ENCODE results near the gene ZCCHC14. TPM values are rescaled to one million over a fixed set of nuclear protein-coding genes. Genes with fewer than 3 reads are reported as not detected.
A peak's percentile ranks its signal among the peaks of the same experiment; 100 is the strongest.
"Not testable (repeated sequence)": the region's sequence is repeated elsewhere in the genome, so short reads cannot be mapped to it uniquely, and the experiment has no call there.

The ZCCHC14 gene
- total RNA-seq, 1 donor from 2014 or later = 28.4 TPM

- DNase-seq (ENCODE audit: low spot score) (no peak), ATAC-seq (no peak)
- intact Hi-C loops (cut with DNase I) = no loop called here
These were observed 33.6 kb upstream of the ZCCHC14 start for GRCh38 chr16:87526238-87526947.

DNA sequence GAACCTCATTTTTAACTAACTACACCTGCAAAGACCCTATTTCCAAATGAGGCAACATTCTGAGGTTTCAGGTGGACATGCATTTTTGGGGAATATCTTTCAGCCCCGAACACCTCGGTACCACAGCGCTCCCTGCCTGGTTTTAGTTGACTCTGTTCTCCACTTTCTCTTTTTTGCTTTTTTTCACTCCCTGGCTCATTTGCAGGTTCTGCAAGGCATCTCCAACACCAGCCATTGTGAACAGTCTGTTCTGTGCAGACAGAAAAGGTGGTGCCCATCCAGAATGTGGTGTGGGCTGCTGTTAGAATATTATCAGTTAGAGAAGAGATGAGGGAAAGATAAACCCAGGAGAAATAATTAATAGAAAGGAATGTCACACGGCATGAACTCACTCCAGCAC is 32.5 kb upstream of the ZCCHC14 start:
- DNase-seq (ENCODE audit: low spot score) (no peak), ATAC-seq (no peak)
- intact Hi-C loops (cut with DNase I) = no loop called here

DNA sequence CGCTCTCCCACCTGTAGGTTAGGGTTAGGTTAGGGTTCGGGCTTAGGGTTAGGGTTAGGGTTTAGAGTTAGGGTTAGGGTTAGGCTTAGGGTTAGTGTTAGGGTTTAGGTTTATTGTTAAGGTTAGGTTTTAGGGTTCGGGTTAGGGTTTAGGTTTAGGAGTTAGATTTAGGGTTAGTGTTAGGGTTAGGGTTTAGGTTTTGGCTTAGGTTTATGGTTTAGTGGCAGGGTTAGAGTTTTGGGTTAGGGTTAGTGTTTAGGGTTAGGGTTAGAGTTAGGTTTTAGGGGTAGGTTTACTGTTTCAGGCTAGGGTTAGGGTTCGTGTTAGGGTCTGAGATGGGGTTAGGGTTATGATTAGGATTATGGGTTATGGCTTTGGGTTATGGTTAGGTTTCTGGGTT is 31.6 kb upstream of the ZCCHC14 start:
- DNase-seq (ENCODE audit: low spot score) = no peak
- no peak for ATAC-seq
- intact Hi-C loops (cut with DNase I) = no loop called here

GRCh38 chr16:87523605-87524004 is 30.8 kb upstream of the ZCCHC14 start:
- intact Hi-C loops (cut with DNase I); DNase-seq (ENCODE audit: low spot score); ATAC-seq: not testable (repeated sequence)

GRCh38 chr16:87521764-87522163 is 28.9 kb upstream of the ZCCHC14 start:
- DNase-seq (ENCODE audit: low spot score); intact Hi-C loops (cut with DNase I); ATAC-seq: not testable (repeated sequence)

DNA sequence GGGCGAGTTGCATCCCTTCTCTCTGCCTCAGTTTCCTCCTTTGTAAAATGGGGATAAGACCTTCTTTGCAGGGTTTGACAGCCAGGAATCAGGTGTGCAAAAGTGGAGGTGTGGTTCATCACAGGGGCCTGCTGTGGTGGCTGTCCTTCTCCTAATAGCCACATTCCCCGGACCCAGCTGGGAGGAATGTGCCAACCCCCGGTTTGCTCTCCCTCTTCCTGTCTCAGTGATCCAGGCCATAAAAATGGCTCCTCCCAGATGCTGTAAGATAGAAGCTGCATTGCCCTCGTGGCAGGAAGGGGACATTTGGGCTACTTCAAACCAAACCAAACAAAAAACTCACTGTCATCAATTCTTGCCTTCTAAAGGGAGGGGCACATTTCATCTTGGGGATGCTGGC is 26.3 kb upstream of the ZCCHC14 start:
- DNase-seq (ENCODE audit: low spot score); ATAC-seq; intact Hi-C loops (cut with DNase I): not testable (repeated sequence)

DNA sequence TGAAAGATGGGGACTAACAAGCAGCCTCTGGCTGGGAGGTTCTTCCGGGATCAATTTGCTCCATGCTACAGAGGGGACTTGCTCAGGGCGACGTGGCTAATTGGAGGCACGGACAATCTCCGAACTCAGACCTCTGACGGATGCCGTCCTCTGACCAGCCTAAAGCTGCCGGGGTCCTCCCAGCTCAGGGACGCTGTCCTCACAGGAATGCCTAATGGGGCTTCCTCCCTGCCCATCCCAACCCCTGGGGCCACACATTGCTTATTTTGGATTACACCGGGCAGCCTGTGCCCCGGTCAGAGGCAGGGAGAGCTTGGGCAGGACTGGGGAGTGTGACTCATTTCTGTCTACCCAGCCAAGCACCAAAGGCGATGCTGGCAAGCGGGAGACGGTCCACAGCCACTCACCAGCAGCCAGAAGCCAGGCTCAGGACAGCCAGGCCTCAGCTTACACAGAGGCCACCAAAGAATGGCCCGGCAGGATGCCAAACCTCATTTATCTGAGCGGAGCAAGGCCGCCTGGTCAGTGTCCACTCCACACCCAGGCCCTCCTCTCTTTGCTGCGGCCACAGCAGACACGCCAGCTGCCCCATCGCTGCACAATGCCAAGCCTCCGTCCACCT is 25.7 kb upstream of the ZCCHC14 start:
- peak; percentile 71 for ATAC-seq
- intact Hi-C loops (cut with DNase I); DNase-seq (ENCODE audit: low spot score): not testable (repeated sequence)

- ATAC-seq = peak; percentile 52
- intact Hi-C loops (cut with DNase I); DNase-seq (ENCODE audit: low spot score): not testable (repeated sequence)
These were observed 25.0 kb upstream of the ZCCHC14 start for GRCh38 chr16:87517610-87518429.

- intact Hi-C loops (cut with DNase I) = no loop called here
- no peak for ATAC-seq
- no peak for DNase-seq (ENCODE audit: low spot score)
These were observed 23.5 kb upstream of the ZCCHC14 start for GRCh38 chr16:87516361-87516760.

- ATAC-seq = no peak
- intact Hi-C loops (cut with DNase I) = no loop called here
- no peak for DNase-seq (ENCODE audit: low spot score)
These were observed 22.9 kb upstream of the ZCCHC14 start for GRCh38 chr16:87515475-87516330.

DNA sequence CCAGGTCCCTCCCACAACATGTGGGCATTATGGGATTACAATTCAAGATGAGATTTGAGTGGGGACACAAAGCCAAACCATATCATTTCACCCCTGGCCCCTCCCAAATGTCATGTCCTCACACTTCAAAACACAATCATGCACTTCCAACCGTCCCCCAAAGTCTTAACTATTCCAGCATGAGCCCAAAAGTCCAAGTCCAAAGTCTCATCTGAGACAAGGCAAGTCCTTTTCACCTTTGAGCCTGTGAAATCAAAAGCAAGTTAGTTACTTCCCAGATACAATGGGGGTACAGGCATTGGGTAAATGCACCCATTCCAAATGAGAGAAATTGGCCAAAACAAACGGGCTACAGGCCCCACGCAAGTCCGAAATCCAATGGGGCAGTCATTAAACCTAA is 17.0 kb upstream of the ZCCHC14 start:
- DNase-seq (ENCODE audit: low spot score); intact Hi-C loops (cut with DNase I); ATAC-seq: not testable (repeated sequence)

GRCh38 chr16:87507351-87508069 is 14.7 kb upstream of the ZCCHC14 start:
- DNase-seq (ENCODE audit: low spot score) (no peak), ATAC-seq (no peak)
- intact Hi-C loops (cut with DNase I) = no loop called here

DNA sequence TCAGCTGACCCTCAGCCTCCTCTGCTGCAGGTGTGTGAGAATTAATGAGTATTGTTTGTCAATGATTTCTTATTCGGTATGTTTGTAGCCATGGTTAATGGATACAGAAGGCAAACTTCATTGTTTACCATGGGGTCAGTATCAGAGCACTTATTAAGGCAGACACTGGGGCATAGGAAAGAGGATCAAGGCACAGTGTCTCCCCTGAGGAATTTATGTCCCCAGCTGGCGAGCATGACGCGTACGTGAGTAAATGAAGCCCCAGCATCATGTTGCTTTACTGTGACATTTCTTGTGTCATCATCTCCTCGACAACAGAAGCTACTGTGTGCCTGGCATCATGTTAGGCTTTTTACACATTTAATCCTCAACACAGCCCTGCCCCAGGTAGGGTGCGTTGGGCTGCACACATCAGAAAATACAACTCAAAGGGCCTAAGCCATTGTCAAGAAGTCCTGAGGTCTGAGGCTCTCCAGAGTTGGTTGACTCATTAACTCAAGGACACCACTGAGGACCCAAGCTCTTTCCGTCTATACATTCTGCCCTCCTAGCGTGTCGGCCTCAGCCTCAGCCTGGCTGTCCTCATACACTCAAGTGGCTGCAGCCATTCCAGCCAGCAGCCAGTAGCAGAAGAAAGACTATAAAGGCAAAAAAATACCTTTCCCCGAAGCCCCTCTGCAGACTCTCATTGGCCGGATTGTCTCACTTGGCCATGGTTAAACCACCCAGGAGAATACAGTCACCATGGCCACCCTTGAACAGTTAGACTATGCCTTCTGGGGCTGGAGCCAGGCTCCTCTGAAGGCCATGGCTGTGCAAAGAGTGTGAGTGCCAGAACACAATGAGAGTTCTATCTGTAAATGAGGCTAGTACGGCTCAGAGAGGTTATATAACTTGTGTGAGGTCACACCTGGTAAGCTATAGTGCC is 13.9 kb upstream of the ZCCHC14 start:
- DNase-seq (ENCODE audit: low spot score) = no peak
- intact Hi-C loops (cut with DNase I) = no loop called here
- no peak for ATAC-seq

GRCh38 chr16:87505834-87506233 is 13.0 kb upstream of the ZCCHC14 start:
- no peak for DNase-seq (ENCODE audit: low spot score)
- ATAC-seq = no peak
- intact Hi-C loops (cut with DNase I) = no loop called here

- intact Hi-C loops (cut with DNase I); DNase-seq (ENCODE audit: low spot score); ATAC-seq: not testable (repeated sequence)
These were observed 10.6 kb upstream of the ZCCHC14 start for GRCh38 chr16:87503232-87503937.

DNA sequence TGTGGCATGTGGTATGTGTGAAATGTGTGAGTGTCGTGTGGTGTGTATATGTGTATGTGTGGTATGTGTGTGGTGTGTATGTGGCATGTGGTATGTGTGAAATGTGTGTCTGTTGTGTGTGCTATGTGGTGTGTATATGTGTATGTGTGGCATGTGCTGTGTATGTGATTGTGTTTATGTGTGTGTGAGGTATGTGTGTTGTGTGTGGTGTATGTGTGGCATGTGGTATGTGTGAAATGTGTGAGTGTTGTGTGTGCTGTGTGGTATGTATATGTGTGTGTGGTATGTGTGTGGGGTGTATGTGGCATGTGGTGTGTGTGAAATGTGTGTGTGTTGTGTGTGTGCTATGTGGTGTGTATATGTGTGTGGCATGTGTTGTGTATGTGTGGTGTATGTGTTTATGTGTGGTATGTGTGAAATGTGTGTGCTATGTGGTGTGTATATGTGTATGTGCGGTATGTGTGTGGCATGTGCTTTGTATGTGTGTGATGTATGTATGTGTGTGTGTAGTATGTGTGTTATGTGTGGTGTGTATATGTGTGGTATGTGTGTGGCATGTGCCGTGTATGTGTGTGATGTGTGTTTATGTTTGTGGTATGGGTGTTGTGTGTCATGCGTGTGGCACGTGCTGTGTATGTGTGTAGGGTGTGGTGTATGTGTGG is 9.6 kb upstream of the ZCCHC14 start:
- intact Hi-C loops (cut with DNase I) = no loop called here
- DNase-seq (ENCODE audit: low spot score) (no peak), ATAC-seq (no peak)
